22Rv1 (cell line): ENCODE data around the gene GOLM1.

Experiments
- CTCF ChIP-seq: fragments of 450-650 bp; IDR thresholded peaks from 2 replicates; pipeline ENCODE4 v1.5.1; 2017; ENCODE audit warnings: mild to moderate bottlenecking
- ZFX ChIP-seq: fragments of 450-650 bp; IDR thresholded peaks from 2 replicates; pipeline ENCODE4 v1.6.1; 2017; ENCODE audit warnings: antibody characterized with exemption, borderline replicate concordance

GRCh38 chr9:86142973-86143372, 43.6 kb upstream of the GOLM1 start:
- TF ChIP-seq CTCF (no peak), ZFX (no peak)
